NCI-H1092 (cell line): ENCODE measurements around the gene INPP1.
"Not testable (repeated sequence)": the region's sequence is repeated elsewhere in the genome, so short reads cannot be mapped to it uniquely, and the experiment has no call there.

Experiments
- DNase-seq: peaks from one replicate; lab custom pipeline; 2025; lab: John Stamatoyannopoulos, UW

INPP1 gene

GRCh38 chr2:190343536-190344275 lies at the start of gene INPP1:
INPP1 (plus strand) TSS chr2:190343589; CDS start chr2:190360103, 16,514 bp downstream.
- no peak for DNase-seq

GRCh38 chr2:190297880-190298279 lies 45.5 kb upstream of the INPP1 start:
- DNase-seq = not testable (repeated sequence)

- no peak for DNase-seq
These were observed 42.4 kb upstream of the INPP1 start for GRCh38 chr2:190301032-190301431.

GRCh38 chr2:190302052-190302451 lies 41.3 kb upstream of the INPP1 start:
- no peak for DNase-seq

- DNase-seq = no peak
These were observed 39.7 kb upstream of the INPP1 start for GRCh38 chr2:190303647-190304046.

- no peak for DNase-seq
These were observed 39.0 kb upstream of the INPP1 start for GRCh38 chr2:190304404-190304803.

GRCh38 chr2:190308031-190308430 lies 35.4 kb upstream of the INPP1 start:
- no peak for DNase-seq

GRCh38 chr2:190311893-190312634 lies 31.3 kb upstream of the INPP1 start:
- no peak for DNase-seq

- DNase-seq = not testable (repeated sequence)
These were observed 30.8 kb upstream of the INPP1 start for GRCh38 chr2:190312635-190313025.

GRCh38 chr2:190313880-190314279 lies 29.5 kb upstream of the INPP1 start:
- no peak for DNase-seq

GRCh38 chr2:190315273-190315672 lies 28.1 kb upstream of the INPP1 start:
- DNase-seq = no peak

GRCh38 chr2:190318514-190318913 lies 24.9 kb upstream of the INPP1 start:
- no peak for DNase-seq

- DNase-seq = no peak
These were observed 24.3 kb upstream of the INPP1 start for GRCh38 chr2:190318931-190319554.

- peak; percentile 96 for DNase-seq
These were observed 23.6 kb upstream of the INPP1 start, which contains the start of gene HIBCH for GRCh38 chr2:190319555-190320498. HIBCH (minus strand) TSS chr2:190319826; CDS start chr2:190319750, 76 bp downstream.

GRCh38 chr2:190320696-190321095 lies 22.7 kb upstream of the INPP1 start:
- no peak for DNase-seq

- DNase-seq = no peak
These were observed 20.0 kb upstream of the INPP1 start for GRCh38 chr2:190323406-190323805.

- DNase-seq = no peak
These were observed 17.8 kb upstream of the INPP1 start for GRCh38 chr2:190325588-190325987.

- DNase-seq = no peak
These were observed 15.4 kb upstream of the INPP1 start for GRCh38 chr2:190327867-190328572.

GRCh38 chr2:190328573-190329147 lies 14.7 kb upstream of the INPP1 start:
- no peak for DNase-seq

- no peak for DNase-seq
These were observed 10.0 kb upstream of the INPP1 start for GRCh38 chr2:190333395-190333794.

GRCh38 chr2:190333928-190334327 lies 9.5 kb upstream of the INPP1 start:
- no peak for DNase-seq
